Type B pancreatic cell (in vitro differentiated cells): Measurements from ENCODE around the gene DNAI1. TPM values are rescaled to one million over a fixed set of nuclear protein-coding genes. Genes with fewer than 3 reads are reported as not detected.

Experiments
- DNase-seq: peaks from one replicate; pipeline ENCODE4 v3.0.0; 2021; ENCODE audit warnings: mixed read lengths; ENCODE audit not compliant: unreplicated experiment; ENCODE audit errors: extremely low spot score
- H3K27ac Mint-ChIP-seq: 2 replicates; pipeline ENCODE4 v1.8.0; 2021; ENCODE audit warnings: mild to moderate bottlenecking, mixed read lengths
- H3K27me3 Mint-ChIP-seq: 2 replicates; pipeline ENCODE4 v1.8.0; 2021; ENCODE audit warnings: mixed read lengths
- H3K36me3 Mint-ChIP-seq: 2 replicates; pipeline ENCODE4 v1.8.0; 2021; ENCODE audit warnings: mixed read lengths
- H3K4me1 Mint-ChIP-seq: one replicate; pipeline ENCODE4 v1.8.0; 2021; ENCODE audit warnings: mixed read lengths; ENCODE audit not compliant: unreplicated experiment
- H3K4me3 Mint-ChIP-seq: 2 replicates; pipeline ENCODE4 v1.8.0; 2021; ENCODE audit warnings: mild to moderate bottlenecking, mixed read lengths
- H3K9me3 Mint-ChIP-seq: 2 replicates; pipeline ENCODE4 v1.8.0; 2021; ENCODE audit warnings: mixed read lengths
- total RNA-seq: library from RNA; stranded (reverse); gene quantifications from 2 replicates; pipeline ENCODE4 v1.2.1, GENCODE V29; 2021; ENCODE audit warnings: low replicate concordance
- TF ChIP-seq, protein P1 (sequence below): fragments of 200-600 bp; sonication (generic); conservative IDR thresholded peaks from 2 replicates; pipeline ENCODE4 v1.5.0; 2021; ENCODE audit warnings: antibody characterized with exemption, mild to moderate bottlenecking

DNAI1 gene
- total RNA-seq, 1 donor from 2014 or later, result 4.4 TPM

DNA sequence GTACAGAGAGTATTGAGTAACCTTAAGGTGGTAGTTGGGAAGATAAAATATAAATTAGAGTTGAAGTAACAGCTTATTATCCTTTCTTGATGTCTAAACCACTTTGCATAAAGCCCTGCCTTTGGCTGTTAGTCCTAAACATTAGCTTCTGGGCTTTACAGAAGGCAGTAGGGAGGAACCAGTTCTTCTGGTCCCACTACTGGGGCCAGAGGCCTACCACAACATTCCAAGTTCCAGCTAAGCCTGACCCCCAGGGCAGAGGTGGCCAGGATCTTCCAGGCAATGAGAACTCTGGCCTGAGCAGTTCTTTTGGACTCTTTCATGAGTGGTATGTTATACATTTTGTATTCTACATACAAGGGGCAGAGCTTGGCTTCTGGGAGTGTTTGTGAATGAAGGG is 26.1 kb downstream of the DNAI1 start:
- no peak for DNase-seq
- Mint-ChIP-seq H3K4me3 (no peak overlapping the region), H3K4me1 (no peaks in the 10 kb centered on the region), H3K27me3 (peaks cover 2% of the 10 kb centered on the region), H3K27ac (no peak overlapping the region), H3K9me3 (no peaks in the 10 kb centered on the region), H3K36me3 (no peaks in the 10 kb centered on the region)
- TF ChIP-seq, protein P1, sequence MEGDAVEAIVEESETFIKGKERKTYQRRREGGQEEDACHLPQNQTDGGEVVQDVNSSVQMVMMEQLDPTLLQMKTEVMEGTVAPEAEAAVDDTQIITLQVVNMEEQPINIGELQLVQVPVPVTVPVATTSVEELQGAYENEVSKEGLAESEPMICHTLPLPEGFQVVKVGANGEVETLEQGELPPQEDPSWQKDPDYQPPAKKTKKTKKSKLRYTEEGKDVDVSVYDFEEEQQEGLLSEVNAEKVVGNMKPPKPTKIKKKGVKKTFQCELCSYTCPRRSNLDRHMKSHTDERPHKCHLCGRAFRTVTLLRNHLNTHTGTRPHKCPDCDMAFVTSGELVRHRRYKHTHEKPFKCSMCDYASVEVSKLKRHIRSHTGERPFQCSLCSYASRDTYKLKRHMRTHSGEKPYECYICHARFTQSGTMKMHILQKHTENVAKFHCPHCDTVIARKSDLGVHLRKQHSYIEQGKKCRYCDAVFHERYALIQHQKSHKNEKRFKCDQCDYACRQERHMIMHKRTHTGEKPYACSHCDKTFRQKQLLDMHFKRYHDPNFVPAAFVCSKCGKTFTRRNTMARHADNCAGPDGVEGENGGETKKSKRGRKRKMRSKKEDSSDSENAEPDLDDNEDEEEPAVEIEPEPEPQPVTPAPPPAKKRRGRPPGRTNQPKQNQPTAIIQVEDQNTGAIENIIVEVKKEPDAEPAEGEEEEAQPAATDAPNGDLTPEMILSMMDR, result no peak

- H3K27me3 Mint-ChIP-seq, result peaks cover 2% of the 10 kb centered on the region
- TF ChIP-seq, protein P1, result no peak
- no peaks in the 10 kb centered on the region for H3K9me3 Mint-ChIP-seq
- H3K4me3 Mint-ChIP-seq, result no peak overlapping the region
- DNase-seq, result no peak
- H3K27ac Mint-ChIP-seq, result no peak overlapping the region
- no peaks in the 10 kb centered on the region for H3K36me3 Mint-ChIP-seq
- no peaks in the 10 kb centered on the region for H3K4me1 Mint-ChIP-seq
Observed at GRCh38 chr9:34485822-34486221, 27.2 kb downstream of the DNAI1 start.

GRCh38 chr9:34486572-34486971 is 28.0 kb downstream of the DNAI1 start:
- Mint-ChIP-seq H3K27ac (no peak overlapping the region), H3K27me3 (peaks cover 2% of the 10 kb centered on the region), H3K9me3 (no peaks in the 10 kb centered on the region)

DNA sequence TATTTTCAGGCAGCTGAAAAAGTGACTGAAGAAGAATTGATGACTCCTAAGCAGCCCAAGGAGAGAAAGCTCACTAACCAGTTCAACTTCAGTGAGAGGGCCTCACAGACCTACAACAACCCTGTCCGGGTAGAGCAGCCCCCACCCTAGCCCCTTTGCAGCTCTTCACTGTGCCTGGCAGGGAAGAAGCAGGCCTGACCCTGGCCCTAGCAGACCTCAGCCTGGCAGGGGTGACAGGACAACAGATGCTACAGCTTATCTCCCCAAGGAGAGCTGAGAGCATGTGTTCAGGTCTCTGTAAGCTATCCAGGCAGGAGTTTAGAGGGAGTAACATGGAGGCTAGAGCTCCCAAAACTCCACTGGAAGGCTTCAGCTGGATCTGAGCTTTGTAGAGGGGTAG is 31.8 kb downstream of the DNAI1 start:
- Mint-ChIP-seq H3K4me1 (no peaks in the 10 kb centered on the region), H3K27me3 (peaks cover 6% of the 10 kb centered on the region), H3K9me3 (no peaks in the 10 kb centered on the region), H3K4me3 (no peak overlapping the region), H3K27ac (no peak overlapping the region), H3K36me3 (no peaks in the 10 kb centered on the region)
- TF ChIP-seq, protein P1, result no peak
- no peak for DNase-seq

More at GRCh38 chr9:34486572-34486971, 28.0 kb downstream of the DNAI1 start:
- TF ChIP-seq, protein P1, result no peak
- Mint-ChIP-seq H3K4me1 (no peaks in the 10 kb centered on the region), H3K4me3 (no peak overlapping the region), H3K36me3 (no peaks in the 10 kb centered on the region)
- DNase-seq, result no peak

DNA sequence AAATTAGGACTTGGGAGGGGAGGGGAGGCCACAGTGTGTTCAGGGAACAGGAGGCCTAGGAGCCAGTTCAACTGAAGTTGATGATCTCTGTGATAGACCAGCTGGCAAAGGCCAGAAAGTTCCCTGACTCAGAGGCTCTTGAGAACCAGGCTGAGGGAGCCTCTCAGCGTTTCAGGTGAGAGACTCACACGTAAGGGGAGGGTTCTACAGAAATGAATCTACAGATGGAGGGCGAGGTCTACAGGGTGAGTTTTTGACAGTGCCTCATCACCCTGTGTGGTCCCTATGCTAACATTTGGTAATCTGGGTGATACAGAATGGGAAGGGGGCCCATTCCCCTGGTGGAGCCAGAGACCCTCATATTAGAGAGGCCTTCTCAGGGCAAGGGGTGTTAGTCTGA is 32.2 kb downstream of the DNAI1 start:
- Mint-ChIP-seq H3K27ac (no peak overlapping the region), H3K27me3 (peaks cover 6% of the 10 kb centered on the region), H3K4me3 (no peak overlapping the region), H3K9me3 (no peaks in the 10 kb centered on the region), H3K36me3 (no peaks in the 10 kb centered on the region), H3K4me1 (no peaks in the 10 kb centered on the region)
- TF ChIP-seq, protein P1, result no peak
- DNase-seq, result no peak

- TF ChIP-seq, protein P1, result no peak
- H3K4me3 Mint-ChIP-seq, result no peak overlapping the region
- no peak for DNase-seq
- H3K27me3 Mint-ChIP-seq, result peaks cover 8% of the 10 kb centered on the region
- H3K4me1 Mint-ChIP-seq, result no peaks in the 10 kb centered on the region
- H3K36me3 Mint-ChIP-seq, result no peaks in the 10 kb centered on the region
- no peaks in the 10 kb centered on the region for H3K9me3 Mint-ChIP-seq
- no peak overlapping the region for H3K27ac Mint-ChIP-seq
Observed at GRCh38 chr9:34491596-34491995, 33.0 kb downstream of the DNAI1 start.
